Measurements from ENCODE around the gene MC4R. TPM values are rescaled to one million over a fixed set of nuclear protein-coding genes. Genes with fewer than 3 reads are reported as not detected.
A peak's percentile ranks its signal among the peaks of the same experiment; 100 is the strongest.

Gene MC4R
- total and polyA plus RNA-seq, 12 donors: not detected

DNA sequence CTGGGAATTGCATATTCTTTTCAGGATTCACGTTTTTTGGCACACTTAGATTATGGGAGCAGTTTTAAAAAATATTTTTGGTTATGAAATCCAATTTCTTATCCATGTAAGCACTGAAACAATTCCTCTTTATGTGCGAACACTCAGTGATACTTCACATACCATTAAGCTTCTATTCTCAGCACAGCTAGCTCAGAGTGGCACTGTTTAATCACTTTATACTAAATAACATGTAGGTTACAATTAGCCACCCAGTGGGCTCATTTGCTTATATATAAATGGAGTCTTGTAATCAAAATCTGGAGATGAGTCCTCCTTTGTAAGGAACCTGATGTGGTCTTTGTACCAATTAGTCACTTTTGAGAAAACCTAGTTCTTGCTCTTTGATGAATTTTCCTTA, 11.3 kb upstream of the MC4R start:
- no peaks in the 10 kb centered on the region for H3K36me3 ChIP-seq
- H3K4me3 ChIP-seq: no peak overlapping the region
- no peak for ATAC-seq
- no peak for DNase-seq
- no peaks in the 10 kb centered on the region for H3K4me1 ChIP-seq
- no peaks in the 10 kb centered on the region for H3K27me3 ChIP-seq
- H3K9me3 ChIP-seq: no peaks in the 10 kb centered on the region
- WGBS, 2 donors: 44 to 56% methylated on average over 2 of the region's 2 CpGs
- H3K27ac ChIP-seq: no peak overlapping the region
- TF ChIP-seq, protein P1, sequence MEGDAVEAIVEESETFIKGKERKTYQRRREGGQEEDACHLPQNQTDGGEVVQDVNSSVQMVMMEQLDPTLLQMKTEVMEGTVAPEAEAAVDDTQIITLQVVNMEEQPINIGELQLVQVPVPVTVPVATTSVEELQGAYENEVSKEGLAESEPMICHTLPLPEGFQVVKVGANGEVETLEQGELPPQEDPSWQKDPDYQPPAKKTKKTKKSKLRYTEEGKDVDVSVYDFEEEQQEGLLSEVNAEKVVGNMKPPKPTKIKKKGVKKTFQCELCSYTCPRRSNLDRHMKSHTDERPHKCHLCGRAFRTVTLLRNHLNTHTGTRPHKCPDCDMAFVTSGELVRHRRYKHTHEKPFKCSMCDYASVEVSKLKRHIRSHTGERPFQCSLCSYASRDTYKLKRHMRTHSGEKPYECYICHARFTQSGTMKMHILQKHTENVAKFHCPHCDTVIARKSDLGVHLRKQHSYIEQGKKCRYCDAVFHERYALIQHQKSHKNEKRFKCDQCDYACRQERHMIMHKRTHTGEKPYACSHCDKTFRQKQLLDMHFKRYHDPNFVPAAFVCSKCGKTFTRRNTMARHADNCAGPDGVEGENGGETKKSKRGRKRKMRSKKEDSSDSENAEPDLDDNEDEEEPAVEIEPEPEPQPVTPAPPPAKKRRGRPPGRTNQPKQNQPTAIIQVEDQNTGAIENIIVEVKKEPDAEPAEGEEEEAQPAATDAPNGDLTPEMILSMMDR (IDR thresholded peaks at IDR 0.05): no peak
- intact Hi-C loops (cut with DNase I): loop anchor here in 1 of 10 donors (10.0 kb wide), 1 partner anchor 59 kb away; no protein-coding TSS in a partner anchor

DNA sequence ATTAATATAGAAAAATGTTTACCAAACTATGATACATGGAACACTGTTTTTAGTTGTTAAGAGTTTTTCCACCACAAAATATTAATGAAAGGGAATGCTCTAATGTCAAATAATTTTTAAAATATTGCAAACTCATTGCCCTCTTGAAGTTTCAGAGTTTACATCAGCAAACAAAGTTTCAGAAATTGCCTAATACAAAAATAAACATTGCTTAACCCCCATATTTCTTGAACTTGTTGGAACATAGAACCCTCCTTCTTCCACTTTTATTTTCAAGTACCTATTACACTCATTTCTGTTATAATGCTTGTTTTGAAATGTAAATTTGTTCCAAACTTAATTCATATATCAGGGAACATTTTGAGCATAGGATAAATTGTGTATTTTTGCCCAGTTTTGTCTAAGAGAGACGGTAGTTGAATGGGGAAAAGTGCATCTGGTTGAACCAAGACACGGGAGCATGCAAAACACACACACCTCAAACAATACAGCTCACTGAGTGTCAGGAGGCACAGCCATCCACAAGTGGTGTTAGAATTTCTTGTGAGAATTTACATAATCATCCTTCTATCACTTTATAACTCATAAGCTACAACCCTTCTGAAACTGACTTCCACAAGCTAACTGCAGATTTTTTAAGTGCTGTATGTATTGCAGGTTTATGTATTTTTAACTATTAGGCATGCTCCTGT, 5.3 kb upstream of the MC4R start:
- intact Hi-C loops (cut with DNase I): no loop called here
- TF ChIP-seq, protein P1 (IDR thresholded peaks at IDR 0.05): no peak
- Histone ChIP-seq H3K27me3 (no peaks in the 10 kb centered on the region), H3K4me1 (no peaks in the 10 kb centered on the region), H3K36me3 (no peaks in the 10 kb centered on the region), H3K27ac (no peak overlapping the region), H3K4me3 (no peak overlapping the region), H3K9me3 (peaks cover 0 to 6% (median 0%) of the 10 kb centered on the region in 11 donors)
- ATAC-seq: no peak
- no peak for DNase-seq
- WGBS, 2 donors: 74 to 82% methylated on average over 2 of the region's 2 CpGs

DNA sequence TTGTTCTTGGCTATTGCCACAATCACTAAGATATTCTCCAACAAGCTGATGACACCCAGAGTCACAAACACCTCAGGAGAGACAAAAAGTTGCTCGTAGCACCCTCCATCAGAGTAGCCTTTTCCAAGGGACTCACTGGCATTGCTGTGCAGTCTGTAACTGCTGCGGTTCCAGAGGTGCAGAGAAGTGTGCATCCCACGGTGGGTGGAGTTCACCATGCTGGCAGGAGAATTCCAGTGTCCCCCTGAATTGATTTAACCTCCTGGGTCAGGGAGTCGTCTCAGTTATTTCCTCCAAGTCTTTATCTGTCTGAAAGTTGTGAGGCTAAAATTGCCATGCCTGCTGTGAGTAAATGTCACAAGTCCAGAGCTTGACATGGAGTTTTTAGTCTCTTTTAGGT, 443 bp downstream of the MC4R start:
- Histone ChIP-seq H3K27ac (no peak overlapping the region), H3K4me1 (peaks cover 0 to 8% (median 0%) of the 10 kb centered on the region in 9 donors), H3K4me3 (peak overlapping the region in 2 of 10 donors; percentile 3 to 18), H3K27me3 (peaks cover 0 to 8% (median 0%) of the 10 kb centered on the region in 7 donors), H3K9me3 (peaks cover 0 to 6% (median 0%) of the 10 kb centered on the region in 11 donors), H3K36me3 (no peaks in the 10 kb centered on the region)
- 10 to 18% methylated on average over 4 of the region's 4 CpGs for WGBS, 2 donors
- TF ChIP-seq, protein P1 (IDR thresholded peaks at IDR 0.05): no peak
- no peak for DNase-seq
- ATAC-seq: no peak
- intact Hi-C loops (cut with DNase I): no loop called here

DNA sequence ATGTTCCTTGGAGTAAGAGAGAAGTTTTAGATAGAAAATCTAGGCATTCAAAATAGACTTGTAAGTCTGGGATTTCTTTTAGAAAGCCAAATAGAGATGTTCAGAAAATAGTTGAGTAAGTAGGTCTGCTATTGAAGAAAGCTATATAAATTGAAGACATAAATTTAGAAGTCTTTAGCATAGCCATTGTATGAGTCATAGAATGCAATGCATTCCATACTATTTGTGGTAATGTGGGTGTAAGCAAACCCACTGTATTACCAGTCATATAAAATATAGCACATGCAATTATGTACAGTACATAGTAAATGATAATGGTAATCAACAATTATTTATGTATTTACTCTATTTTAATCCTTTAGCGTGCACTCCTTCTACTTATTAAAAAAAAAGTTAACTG, 14.1 kb downstream of the MC4R start:
- no peaks in the 10 kb centered on the region for H3K9me3 ChIP-seq
- no peaks in the 10 kb centered on the region for H3K4me1 ChIP-seq
- intact Hi-C loops (cut with DNase I): no loop called here
- no peak overlapping the region for H3K4me3 ChIP-seq
- DNase-seq: no peak
- 83 to 85% methylated on average over 1 of the region's 1 CpG for whole genome bisulfite sequencing, 2 donors
- no peaks in the 10 kb centered on the region for H3K36me3 ChIP-seq
- TF ChIP-seq, protein P1 (IDR thresholded peaks at IDR 0.05): no peak
- no peak for ATAC-seq
- no peaks in the 10 kb centered on the region for H3K27me3 ChIP-seq
- no peak overlapping the region for H3K27ac ChIP-seq

All from heart right ventricle (tissue), 16 donors.